K562 (cell line): Measurements from ENCODE around the gene AMN1. TPM values are rescaled to one million over a fixed set of nuclear protein-coding genes. Genes with fewer than 3 reads are reported as not detected.

ENCODE experiments used
- ARID2 ChIP-seq: fragments of 450-650 bp; IDR thresholded peaks from 2 replicates; pipeline ENCODE4 v1.6.1; 2017; ENCODE audit warnings: antibody characterized with exemption, mild to moderate bottlenecking
- BCLAF1 ChIP-seq, 2 experiments: fragments of 450-650 bp in 1 of 2; IDR thresholded peaks; 2 replicates each; pipeline ENCODE4 v1.6.1; 2011 to 2017; ENCODE audit warnings: low read depth in 2 of 2, antibody characterized with exemption in 1 of 2, borderline replicate concordance in 1 of 2, low read length in 1 of 2, mild to moderate bottlenecking in 1 of 2, mixed read lengths in 1 of 2; ENCODE audit not compliant: control insufficient read depth in 1 of 2
- DDX20 ChIP-seq: fragments of 450-650 bp; IDR thresholded peaks from 2 replicates; pipeline ENCODE4 v1.6.1; 2016; ENCODE audit warnings: missing genetic modification characterization, low read depth, mild to moderate bottlenecking, missing compliant biosample characterization, moderate library complexity
- EHMT2 ChIP-seq: fragments of 450-650 bp; IDR thresholded peaks from 2 replicates; pipeline ENCODE4 v1.6.1; 2018; ENCODE audit warnings: antibody characterized with exemption
- ETV6 ChIP-seq, 3 experiments: fragments of 150-350 bp in 1 of 3; sonication (generic) in 1 of 3; formaldehyde crosslinking in 1 of 3; IDR thresholded peaks; 2 replicates each; pipeline versions ENCODE4 v1.6.1 to v1.8.0; 2014 to 2022; ENCODE audit warnings: borderline replicate concordance in 2 of 3, low read depth in 2 of 3, antibody characterized with exemption in 1 of 3, low read length in 1 of 3, mild to moderate bottlenecking in 1 of 3, missing genetic modification reagents in 1 of 3
- FOXA1 ChIP-seq: fragments of 450-650 bp; IDR thresholded peaks from 2 replicates; pipeline ENCODE4 v1.6.1; 2016; ENCODE audit warnings: mild to moderate bottlenecking, borderline replicate concordance
- JUND ChIP-seq, 2 experiments: IDR thresholded peaks; 2 replicates in 1 of 2; 3 replicates in 1 of 2; pipeline ENCODE4 v1.6.1; 2011; ENCODE audit warnings: borderline replicate concordance in 2 of 2, low read depth in 2 of 2, low read length in 2 of 2, improper control_type of control experiment in 1 of 2, missing biosample characterization in 1 of 2, missing genetic modification characterization in 1 of 2, missing genetic modification reagents in 1 of 2
- MAFK ChIP-seq: IDR thresholded peaks from 2 replicates; pipeline ENCODE4 v1.6.1; 2011; ENCODE audit warnings: low read length, improper control_type of control experiment
- MEF2A ChIP-seq: IDR thresholded peaks from 2 replicates; pipeline ENCODE4 v1.6.1; 2011; ENCODE audit warnings: low read depth, mild to moderate bottlenecking, low read length, moderate library complexity; ENCODE audit not compliant: control insufficient read depth
- MYBL2 ChIP-seq, 2 experiments: fragments of 450-650 bp in 1 of 2; sonication (generic) in 1 of 2; formaldehyde crosslinking in 1 of 2; IDR thresholded peaks; 2 replicates each; pipeline versions ENCODE4 v1.6.1 to v1.8.1; 2017 to 2022; ENCODE audit warnings: borderline replicate concordance in 1 of 2, inconsistent platforms in 1 of 2, low read depth in 1 of 2, mild to moderate bottlenecking in 1 of 2, missing genetic modification reagents in 1 of 2, moderate library complexity in 1 of 2
- NR4A1 ChIP-seq, 2 experiments: fragments of 250-450 bp in 1 of 2; fragments of 450-650 bp in 1 of 2; sonication (Bioruptor Pico) in 1 of 2; IDR thresholded peaks; 2 replicates each; pipeline versions ENCODE4 v1.4.0 to v1.6.1; 2016 to 2020; ENCODE audit warnings: mild to moderate bottlenecking in 2 of 2, missing compliant biosample characterization in 1 of 2, missing genetic modification characterization in 1 of 2, moderate library complexity in 1 of 2
- RFX7 ChIP-seq: fragments of 250-450 bp; sonication (Bioruptor Pico); IDR thresholded peaks from 2 replicates; pipeline ENCODE4 v1.5.1; 2021; ENCODE audit warnings: mild to moderate bottlenecking
- TFAM ChIP-seq: fragments of 250-450 bp; sonication (Bioruptor Pico); conservative IDR thresholded peaks from 2 replicates; pipeline ENCODE4 v1.5.0; 2021; ENCODE audit warnings: mild to moderate bottlenecking, moderate library complexity
- ZBTB33 ChIP-seq: sonication (generic); formaldehyde crosslinking; IDR thresholded peaks from 2 replicates; pipeline ENCODE4 v1.8.1; 2023; ENCODE audit warnings: mild to moderate bottlenecking, missing genetic modification reagents
- ZNF41 ChIP-seq: fragments of 250-450 bp; sonication (Bioruptor Pico); conservative IDR thresholded peaks from 2 replicates; pipeline ENCODE4 v1.4.0; 2020; ENCODE audit warnings: mild to moderate bottlenecking
- ZNF444 ChIP-seq: fragments of 250-450 bp; sonication (Bioruptor Pico); IDR thresholded peaks from 2 replicates; pipeline ENCODE4 v1.4.0; 2020; ENCODE audit warnings: mild to moderate bottlenecking, moderate library complexity
- polyA plus RNA-seq, 8 experiments: library from polyadenylated mRNA; depleted of rRNA in 4 of 8; stranded (reverse) in 5 of 8; unstranded in 3 of 8; fragments of >200 nt; fragmentation: Nextera tagmentation in 2 of 8; fragmentation: Illumina TruSeq in 1 of 8; extraction: Ambion mirVana in 2 of 8; extraction: Trizol in 1 of 8; gene quantifications; 2 replicates each; pipeline versions ENCODE4 v1.2.1 to v1.2.3, GENCODE V29; 2011 to 2014; ENCODE audit warnings: inconsistent platforms in 1 of 8, missing spikeins in 1 of 8
- total RNA-seq, 7 experiments: library from RNA; depleted of rRNA in 6 of 7; stranded (reverse); fragments of >200 nt in 6 of 7; fragmentation: Illumina TruSeq in 2 of 7; extraction: Trizol in 2 of 7; gene quantifications; 2 replicates each; pipeline versions ENCODE4 v1.2.1 to v1.2.3, GENCODE V29; 2011 to 2021; ENCODE audit warnings: low replicate concordance in 1 of 7

The AMN1 gene
- total and polyA plus RNA-seq, 9 of the 15 experiments (the other 6 are each of a cell fraction or from before 2014, with no cell fraction given), result 5.2 to 27.6 (median 13.0) TPM

GRCh38 chr12:31728917-31729640, at the start of gene AMN1 (continued):
- TF ChIP-seq MYBL2 (IDR thresholded peaks at IDR 0.05; ENCODE audit: low read depth) (no peak), MYBL2 (CRISPR knock-in tag; IDR thresholded peaks at IDR 0.05; ENCODE audit: borderline replicate concordance) (no peak), TFAM (CRISPR knock-in tag) (no peak), ETV6 (IDR thresholded peaks at IDR 0.05; ENCODE audit: borderline replicate concordance in 1 of 2, low read depth in 2 of 2, low read length in 1 of 2) (no peak; a peak in 1 of 4 replicates), ETV6 (CRISPR knock-in tag; IDR thresholded peaks at IDR 0.05; ENCODE audit: borderline replicate concordance) (no peak), MEF2A (no peak), RFX7 (CRISPR knock-in tag) (no peak), EHMT2 (no peak), ARID2 (no peak), JUND (IDR thresholded peaks at IDR 0.05; ENCODE audit: borderline replicate concordance, low read depth, low read length) (peak; percentile 87), JUND (tag; IDR thresholded peaks at IDR 0.05; ENCODE audit: borderline replicate concordance, low read depth, low read length) (peak; percentile 62; the same call in 1 of the 3 replicates), ZBTB33 (CRISPR knock-in tag) (peak; percentile 61; the same call in 1 of the 2 replicates), NR4A1 (CRISPR knock-in tag; IDR thresholded peaks at IDR 0.05) (no peak), NR4A1 (tag; IDR thresholded peaks at IDR 0.05) (no peak), FOXA1 (no peak), DDX20 (tag) (no peak), BCLAF1 (IDR thresholded peaks at IDR 0.05; ENCODE audit: borderline replicate concordance in 1 of 2, control insufficient read depth in 1 of 2, low read depth in 2 of 2, low read length in 1 of 2) (0 out of 4 replicates have a peak, but pooled peaks of 1 of the 2 experiments have one; percentile 21), MAFK (no peak), ZNF444 (CRISPR knock-in tag) (no peak), ZNF41 (CRISPR knock-in tag) (no peak)
